Right atrium auricular region (tissue), 2 donors: Measurements from ENCODE around the gene GLS. TPM values are rescaled to one million over a fixed set of nuclear protein-coding genes. Genes with fewer than 3 reads are reported as not detected.

ENCODE experiments used
- DNase-seq: peaks from one replicate; pipeline ENCODE4 v3.0.0-alpha.2; 2019; ENCODE audit warnings: low spot score
- H3K27ac ChIP-seq, 2 donors: fragments of 200-600 bp; sonication (generic); 1 replicate in 1 of 2; 2 replicates in 1 of 2; pipeline ENCODE4 v1.5.1; 2016 to 2019
- H3K27me3 ChIP-seq, 2 donors: fragments of 200-600 bp; sonication (generic); one replicate each; pipeline versions ENCODE4 v1.5.1 to v1.6.0; 2017 to 2019
- H3K36me3 ChIP-seq: fragments of 200-600 bp; sonication (generic); one replicate; pipeline ENCODE4 v1.5.1; 2016
- H3K4me1 ChIP-seq, 2 donors: fragments of 200-600 bp; sonication (generic); one replicate each; pipeline versions ENCODE4 v1.5.1 to v1.6.0; 2017 to 2019
- H3K4me3 ChIP-seq, 2 donors: fragments of 200-600 bp; sonication (generic); 1 replicate in 1 of 2; 2 replicates in 1 of 2; pipeline ENCODE4 v1.5.1; 2017 to 2019; ENCODE audit warnings: mild to moderate bottlenecking in 1 of 2, moderate library complexity in 1 of 2
- H3K9me3 ChIP-seq, 2 donors: fragments of 200-600 bp; sonication (generic); one replicate each; pipeline ENCODE4 v1.5.1; 2019
- total RNA-seq, 2 donors: library from RNA; depleted of rRNA; stranded (reverse); fragments of >200 nt; gene quantifications; one replicate each; pipeline ENCODE4 v1.1.0, GENCODE V29; 2016
- TF ChIP-seq, protein P1 (sequence below), 2 donors: fragments of 200-600 bp; sonication (generic); IDR thresholded peaks; one replicate each; pipeline ENCODE4 v1.5.1; 2019; ENCODE audit warnings: antibody characterized with exemption in 2 of 2

Gene GLS
- total RNA-seq, 2 donors from 2014 or later: 53.7 to 77.2 TPM

DNA sequence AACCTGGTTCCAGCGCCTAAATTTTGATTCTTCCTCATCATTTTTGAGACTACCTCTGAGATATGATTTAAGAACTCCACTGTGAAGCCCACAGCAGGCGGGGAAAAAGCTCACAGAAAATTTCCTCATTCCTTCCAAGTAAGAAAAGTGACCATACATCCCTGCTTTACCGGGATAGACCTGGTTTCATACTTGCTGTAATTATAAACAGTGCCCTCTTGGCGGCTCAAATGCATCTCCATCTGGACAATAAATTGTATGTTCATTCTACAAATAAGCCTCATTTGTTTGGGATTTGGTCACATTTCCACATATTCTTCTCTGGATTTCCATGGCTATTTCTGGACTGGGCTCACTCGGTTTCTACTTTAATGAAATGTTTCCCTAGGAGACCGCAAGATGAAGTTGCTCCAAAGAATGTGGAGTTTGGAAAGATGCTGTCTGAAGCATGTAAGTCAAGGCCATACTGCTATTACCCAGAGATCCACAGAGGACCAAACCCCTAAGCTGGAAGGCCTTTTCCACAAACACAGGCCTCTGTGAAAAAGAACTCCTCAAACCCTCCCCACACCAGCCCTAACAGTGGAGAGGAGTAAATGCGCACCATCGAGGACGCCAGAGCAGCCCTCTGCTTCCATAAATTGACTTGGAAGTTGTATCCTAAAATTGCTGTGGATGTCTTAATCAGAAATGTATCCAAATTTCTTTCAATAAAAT lies 119.5 kb downstream of the GLS start:
- Histone ChIP-seq H3K9me3 (no peaks in the 10 kb centered on the region), H3K27ac (peak overlapping the region in 1 of 2 donors; percentile 25), H3K4me1 (no peaks in the 10 kb centered on the region), H3K36me3 (peaks cover 90% of the 10 kb centered on the region), H3K27me3 (no peaks in the 10 kb centered on the region), H3K4me3 (no peak overlapping the region)
- TF ChIP-seq, protein P1, sequence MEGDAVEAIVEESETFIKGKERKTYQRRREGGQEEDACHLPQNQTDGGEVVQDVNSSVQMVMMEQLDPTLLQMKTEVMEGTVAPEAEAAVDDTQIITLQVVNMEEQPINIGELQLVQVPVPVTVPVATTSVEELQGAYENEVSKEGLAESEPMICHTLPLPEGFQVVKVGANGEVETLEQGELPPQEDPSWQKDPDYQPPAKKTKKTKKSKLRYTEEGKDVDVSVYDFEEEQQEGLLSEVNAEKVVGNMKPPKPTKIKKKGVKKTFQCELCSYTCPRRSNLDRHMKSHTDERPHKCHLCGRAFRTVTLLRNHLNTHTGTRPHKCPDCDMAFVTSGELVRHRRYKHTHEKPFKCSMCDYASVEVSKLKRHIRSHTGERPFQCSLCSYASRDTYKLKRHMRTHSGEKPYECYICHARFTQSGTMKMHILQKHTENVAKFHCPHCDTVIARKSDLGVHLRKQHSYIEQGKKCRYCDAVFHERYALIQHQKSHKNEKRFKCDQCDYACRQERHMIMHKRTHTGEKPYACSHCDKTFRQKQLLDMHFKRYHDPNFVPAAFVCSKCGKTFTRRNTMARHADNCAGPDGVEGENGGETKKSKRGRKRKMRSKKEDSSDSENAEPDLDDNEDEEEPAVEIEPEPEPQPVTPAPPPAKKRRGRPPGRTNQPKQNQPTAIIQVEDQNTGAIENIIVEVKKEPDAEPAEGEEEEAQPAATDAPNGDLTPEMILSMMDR (IDR thresholded peaks at IDR 0.05): no peak
- no peak for DNase-seq

DNA sequence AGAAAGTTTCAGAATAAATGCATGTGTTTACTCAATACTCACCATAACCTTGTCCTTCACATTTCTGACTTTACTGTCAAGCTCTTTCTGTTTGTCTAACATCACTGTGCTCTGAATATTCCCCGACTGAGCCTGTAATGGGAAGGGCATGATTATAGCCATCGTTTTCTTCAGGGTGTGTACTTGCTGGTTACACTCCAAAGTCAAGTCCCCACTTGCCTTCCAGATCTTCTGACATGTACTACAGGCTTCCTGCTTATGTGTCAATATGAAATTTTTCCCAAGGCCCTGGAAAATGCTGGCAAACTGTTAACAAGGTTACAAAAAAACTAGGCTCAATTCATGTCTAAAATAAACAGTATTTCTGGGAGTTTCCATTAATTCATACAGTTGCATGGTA lies 120.4 kb downstream of the GLS start:
- H3K27me3 ChIP-seq: no peaks in the 10 kb centered on the region
- H3K4me1 ChIP-seq: no peaks in the 10 kb centered on the region
- peaks cover 90% of the 10 kb centered on the region for H3K36me3 ChIP-seq
- H3K4me3 ChIP-seq: no peak overlapping the region
- no peaks in the 10 kb centered on the region for H3K9me3 ChIP-seq
- TF ChIP-seq, protein P1 (IDR thresholded peaks at IDR 0.05): no peak
- no peak for DNase-seq
- peak overlapping the region in 1 of 2 donors; percentile 25 for H3K27ac ChIP-seq

DNA sequence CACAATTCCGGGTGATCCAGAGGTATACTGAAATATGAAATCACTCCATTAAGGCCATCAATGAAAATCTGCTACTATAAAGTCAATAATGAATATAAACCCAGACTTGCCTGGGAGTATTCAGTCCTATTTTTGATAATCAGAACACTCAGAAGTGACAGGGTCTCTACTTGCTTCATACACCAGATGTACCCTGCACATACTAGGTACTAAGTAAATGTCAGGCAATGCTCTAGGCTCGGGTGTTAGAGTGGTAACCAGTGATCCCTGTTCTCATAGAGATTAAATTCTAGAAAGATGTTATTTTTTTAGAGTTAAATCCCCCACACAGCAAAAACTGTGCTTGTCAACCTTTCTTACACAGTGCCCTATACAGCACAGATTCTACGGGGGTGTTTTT lies 121.0 kb downstream of the GLS start:
- TF ChIP-seq, protein P1 (IDR thresholded peaks at IDR 0.05): no peak
- no peak overlapping the region for H3K4me3 ChIP-seq
- H3K4me1 ChIP-seq: no peaks in the 10 kb centered on the region
- peaks cover 90% of the 10 kb centered on the region for H3K36me3 ChIP-seq
- DNase-seq: no peak
- H3K9me3 ChIP-seq: no peaks in the 10 kb centered on the region
- no peak overlapping the region for H3K27ac ChIP-seq
- H3K27me3 ChIP-seq: no peaks in the 10 kb centered on the region

DNA sequence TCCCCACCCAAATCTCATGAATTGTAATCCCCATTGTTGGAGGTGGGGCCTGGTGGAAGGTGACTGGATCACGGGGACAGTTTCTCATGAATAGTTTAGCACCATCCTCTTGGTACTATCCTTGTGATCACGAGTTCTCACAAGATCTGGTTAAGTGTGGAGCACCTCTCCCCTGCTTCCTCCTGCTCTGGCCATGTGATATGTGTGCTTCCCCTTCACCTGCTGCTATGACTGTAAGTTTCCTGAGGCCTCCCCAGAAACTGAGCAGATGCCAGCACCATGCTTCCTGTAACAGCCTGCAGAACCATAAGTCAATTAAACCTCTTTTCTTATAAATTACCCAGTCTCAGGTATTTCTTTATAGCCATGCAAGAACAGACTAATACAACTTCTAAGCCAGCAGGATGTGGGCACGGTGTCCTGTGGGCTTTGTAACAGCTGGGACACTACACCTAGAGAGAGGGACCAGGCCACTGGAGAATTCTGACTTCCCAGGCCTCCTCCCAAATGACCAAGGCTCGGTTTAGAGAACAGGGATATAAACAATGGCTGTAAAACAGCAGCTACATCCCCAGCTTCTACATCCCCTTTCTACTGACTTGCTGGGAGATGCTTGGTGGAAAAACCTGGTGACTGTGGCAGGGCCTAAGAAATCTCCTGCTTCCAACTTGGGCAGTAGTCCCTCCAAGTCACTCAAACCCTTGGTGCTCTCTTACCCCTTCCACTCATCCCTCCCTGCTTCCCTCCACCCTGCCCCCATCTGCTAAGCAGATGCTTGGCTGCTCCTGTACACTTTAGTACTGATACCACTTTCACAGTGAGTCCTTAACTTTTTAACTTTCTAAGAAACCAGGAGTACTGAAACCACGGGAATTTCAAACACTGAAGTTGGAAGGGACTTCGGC lies 123.0 kb downstream of the GLS start:
- H3K9me3 ChIP-seq: no peaks in the 10 kb centered on the region
- H3K36me3 ChIP-seq: peaks cover 89% of the 10 kb centered on the region
- no peak for DNase-seq
- TF ChIP-seq, protein P1 (IDR thresholded peaks at IDR 0.05): no peak
- no peak overlapping the region for H3K4me3 ChIP-seq
- no peaks in the 10 kb centered on the region for H3K27me3 ChIP-seq
- no peak overlapping the region for H3K27ac ChIP-seq
- no peaks in the 10 kb centered on the region for H3K4me1 ChIP-seq

DNA sequence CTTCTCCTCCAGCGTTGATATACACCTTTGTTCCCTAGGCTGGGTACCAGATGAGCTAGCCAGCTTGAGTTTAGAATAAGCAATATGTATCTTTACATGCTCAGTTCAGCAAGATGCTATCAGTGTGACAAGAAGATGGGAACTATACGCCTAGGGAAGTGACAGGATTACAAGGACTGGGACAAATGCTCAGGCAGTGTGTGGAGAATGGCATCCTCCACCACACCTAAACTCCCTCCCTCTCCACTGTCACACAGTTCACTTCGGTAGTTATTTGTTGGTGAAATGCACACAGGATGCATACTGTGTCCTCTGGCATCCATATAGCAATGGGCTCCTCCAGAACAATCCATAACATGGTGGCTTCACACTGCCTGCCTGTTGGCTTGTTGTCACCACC lies 125.7 kb downstream of the GLS start:
- no peak for DNase-seq
- H3K4me3 ChIP-seq: no peak overlapping the region
- TF ChIP-seq, protein P1 (IDR thresholded peaks at IDR 0.05): no peak

More for the DNA sequence above, 125.7 kb downstream of the GLS start:
- no peaks in the 10 kb centered on the region for H3K27me3 ChIP-seq
- peaks cover 81% of the 10 kb centered on the region for H3K36me3 ChIP-seq
- no peak overlapping the region for H3K27ac ChIP-seq
- no peaks in the 10 kb centered on the region for H3K9me3 ChIP-seq
- H3K4me1 ChIP-seq: peaks cover 0 to 5% of the 10 kb centered on the region in 2 donors
